Activated B cell treated with CpG ODN at 0.5 μM for 24 hours (primary cell): ENCODE measurements around the gene PRPF38A. TPM values are rescaled to one million over a fixed set of nuclear protein-coding genes. Genes with fewer than 3 reads are reported as not detected.

ENCODE experiments used
- ATAC-seq: fragments of 200-7000 bp; cut with Tn5 transposase; one replicate; pipeline ENCODE4 v1.10.0; 2021; ENCODE audit warnings: low read depth, mild to moderate bottlenecking, moderate library complexity
- CTCF ChIA-PET: fragments of 350-600 bp; sonication (Branson Sonifier 250); formaldehyde crosslinking; loops from one replicate; lab custom pipeline; 2021; ENCODE audit warnings: antibody characterized with exemption; lab: Charles Lee
- POLR2A ChIA-PET: fragments of 350-600 bp; sonication (Branson Sonifier 250); formaldehyde crosslinking; loops from one replicate; lab custom pipeline; 2021; ENCODE audit warnings: antibody characterized with exemption; lab: Charles Lee
- DNase-seq: peaks from one replicate; pipeline ENCODE4 v3.0.0; 2022
- H3K27ac Mint-ChIP-seq: one replicate; pipeline ENCODE4 v1.8.0; 2020; ENCODE audit warnings: mixed read lengths
- H3K27me3 Mint-ChIP-seq: one replicate; pipeline ENCODE4 v1.8.0; 2021; ENCODE audit warnings: mixed read lengths
- H3K36me3 Mint-ChIP-seq: one replicate; pipeline ENCODE4 v1.8.0; 2021; ENCODE audit warnings: low read depth, mixed read lengths
- H3K4me1 Mint-ChIP-seq: one replicate; pipeline ENCODE4 v1.8.0; 2021; ENCODE audit warnings: mixed read lengths
- H3K4me3 Mint-ChIP-seq: one replicate; pipeline ENCODE4 v1.8.0; 2020; ENCODE audit warnings: mild to moderate bottlenecking, mixed read lengths
- H3K9me3 Mint-ChIP-seq: one replicate; pipeline ENCODE4 v1.8.0; 2020; ENCODE audit warnings: mixed read lengths
- intact Hi-C: fragments of 100-400 bp; cut with micrococcal nuclease; formaldehyde crosslinking; loops from one replicate; pipeline ENCODE4 v1.15.1; 2024
- total RNA-seq: library from RNA; stranded (reverse); gene quantifications from 2 replicates; pipeline ENCODE4 v1.2.3, GENCODE V29; 2022
- TF ChIP-seq, protein P1 (sequence below): fragments of 200-600 bp; IDR thresholded peaks from one replicate; pipeline ENCODE4 v1.8.0; 2022; ENCODE audit warnings: antibody characterized with exemption, mild to moderate bottlenecking

Gene PRPF38A, protein sequence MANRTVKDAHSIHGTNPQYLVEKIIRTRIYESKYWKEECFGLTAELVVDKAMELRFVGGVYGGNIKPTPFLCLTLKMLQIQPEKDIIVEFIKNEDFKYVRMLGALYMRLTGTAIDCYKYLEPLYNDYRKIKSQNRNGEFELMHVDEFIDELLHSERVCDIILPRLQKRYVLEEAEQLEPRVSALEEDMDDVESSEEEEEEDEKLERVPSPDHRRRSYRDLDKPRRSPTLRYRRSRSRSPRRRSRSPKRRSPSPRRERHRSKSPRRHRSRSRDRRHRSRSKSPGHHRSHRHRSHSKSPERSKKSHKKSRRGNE
- 75.6 and 78.4 TPM in 2 replicates for total RNA-seq

DNA sequence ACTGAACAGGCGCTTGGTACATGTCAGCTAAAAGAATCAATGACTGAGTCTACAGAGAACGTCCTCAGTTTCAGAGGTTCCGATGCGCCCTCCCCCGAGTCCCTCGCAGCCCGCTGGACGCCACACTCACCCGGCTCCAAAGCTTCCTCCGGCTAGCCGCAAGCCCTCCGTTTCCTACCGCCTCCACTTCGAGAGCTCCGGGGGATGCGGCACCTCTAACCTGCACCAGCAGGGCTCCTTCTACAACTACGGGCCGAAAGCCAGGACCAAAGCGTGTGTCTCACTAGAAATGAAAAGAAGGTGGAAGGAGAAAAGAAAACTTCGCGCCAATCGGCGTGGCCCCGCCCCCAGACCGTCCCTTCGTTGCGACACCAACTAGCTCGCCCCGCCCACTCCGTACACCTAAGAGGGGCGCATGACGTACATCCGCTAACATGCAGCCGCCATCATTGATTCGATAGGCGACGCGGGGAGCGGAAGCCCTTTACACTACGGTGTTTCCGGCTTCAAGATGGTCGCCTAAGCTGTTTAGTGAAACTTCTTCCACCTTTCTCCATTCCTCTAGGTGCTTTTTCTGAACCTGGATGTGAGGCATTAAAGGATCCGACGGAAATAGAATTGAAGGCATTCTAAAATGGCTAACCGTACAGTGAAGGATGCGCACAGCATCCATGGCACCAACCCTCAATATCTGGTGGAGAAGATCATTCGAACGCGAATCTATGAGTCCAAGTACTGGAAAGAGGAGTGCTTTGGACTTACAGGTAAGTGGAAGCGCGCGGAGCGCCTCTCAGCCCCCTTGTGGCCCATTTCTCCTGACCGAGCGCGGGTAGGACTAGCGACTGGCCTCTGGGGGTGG, at the start of gene PRPF38A, which contains the start of gene ORC1:
TSS of gene PRPF38A (plus strand) at position 487 of the 859 bp plus-strand sequence. CDS start at position 635, 148 bp downstream.
TSS of gene ORC1 (minus strand) at position 308 of the 859 bp plus-strand sequence. CDS start 2,200 bp downstream, outside the sequence.
- no peaks in the 10 kb centered on the region for H3K27me3 Mint-ChIP-seq
- TF ChIP-seq, protein P1, sequence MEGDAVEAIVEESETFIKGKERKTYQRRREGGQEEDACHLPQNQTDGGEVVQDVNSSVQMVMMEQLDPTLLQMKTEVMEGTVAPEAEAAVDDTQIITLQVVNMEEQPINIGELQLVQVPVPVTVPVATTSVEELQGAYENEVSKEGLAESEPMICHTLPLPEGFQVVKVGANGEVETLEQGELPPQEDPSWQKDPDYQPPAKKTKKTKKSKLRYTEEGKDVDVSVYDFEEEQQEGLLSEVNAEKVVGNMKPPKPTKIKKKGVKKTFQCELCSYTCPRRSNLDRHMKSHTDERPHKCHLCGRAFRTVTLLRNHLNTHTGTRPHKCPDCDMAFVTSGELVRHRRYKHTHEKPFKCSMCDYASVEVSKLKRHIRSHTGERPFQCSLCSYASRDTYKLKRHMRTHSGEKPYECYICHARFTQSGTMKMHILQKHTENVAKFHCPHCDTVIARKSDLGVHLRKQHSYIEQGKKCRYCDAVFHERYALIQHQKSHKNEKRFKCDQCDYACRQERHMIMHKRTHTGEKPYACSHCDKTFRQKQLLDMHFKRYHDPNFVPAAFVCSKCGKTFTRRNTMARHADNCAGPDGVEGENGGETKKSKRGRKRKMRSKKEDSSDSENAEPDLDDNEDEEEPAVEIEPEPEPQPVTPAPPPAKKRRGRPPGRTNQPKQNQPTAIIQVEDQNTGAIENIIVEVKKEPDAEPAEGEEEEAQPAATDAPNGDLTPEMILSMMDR = no peak
- POLR2A ChIA-PET = interaction anchor here (0.6 to 2.9 kb wide), 14 partner anchors 9 to 371 kb away, joined by 3 to 34 read pairs (median 5); partner anchors contain the start of genes CC2D1B, KTI12, SHISAL2A and TUT4
- DNase-seq = peak; percentile 88
- H3K4me3 Mint-ChIP-seq = peak within 1 kb of the TSS; percentile 99
- peaks cover 43% of the 10 kb centered on the region for H3K36me3 Mint-ChIP-seq
- H3K9me3 Mint-ChIP-seq = no peaks in the 10 kb centered on the region
- peak within 1 kb of the TSS; percentile 95 for H3K27ac Mint-ChIP-seq
- CTCF ChIA-PET = interaction anchor here (1.0 to 2.9 kb wide), 2 partner anchors 30 to 282 kb away, joined by 3 to 10 read pairs; no protein-coding TSS in a partner anchor
- peaks cover 32% of the 10 kb centered on the region for H3K4me1 Mint-ChIP-seq
- peak; percentile 95 for ATAC-seq
- intact Hi-C loops = loop anchor here (1.0 to 2.0 kb wide), 7 partner anchors 38 to 439 kb away; partner anchors contain the start of genes BTF3L4, CC2D1B and ZYG11B

DNA sequence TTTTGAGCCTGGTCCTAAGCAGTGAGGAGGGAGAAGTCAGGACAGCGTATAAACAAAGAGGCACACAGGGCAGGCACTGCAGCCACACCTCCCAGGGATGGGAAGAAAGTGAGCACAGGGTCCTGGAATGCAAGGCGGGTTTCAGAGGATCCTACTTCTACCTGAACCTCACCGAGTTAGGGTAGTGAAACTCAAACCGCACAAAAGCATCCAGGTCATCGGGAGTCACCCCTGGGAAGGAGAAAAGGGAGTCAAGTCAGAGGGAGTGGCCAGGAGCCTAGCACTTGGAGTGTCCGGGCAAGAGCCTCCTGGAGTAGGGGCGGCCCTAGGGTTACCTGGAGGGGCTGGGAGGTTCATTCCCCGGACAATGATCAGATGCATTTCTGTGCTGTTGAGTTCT, 49.0 kb upstream of the PRPF38A start:
- Mint-ChIP-seq H3K9me3 (no peaks in the 10 kb centered on the region), H3K36me3 (peaks cover 94% of the 10 kb centered on the region), H3K4me3 (no peak overlapping the region), H3K27me3 (no peaks in the 10 kb centered on the region), H3K4me1 (no peaks in the 10 kb centered on the region), H3K27ac (no peak overlapping the region)
- ATAC-seq = no peak
- ChIA-PET CTCF (no interaction called here), POLR2A (no interaction called here)
- intact Hi-C loops = no loop called here
- TF ChIP-seq, protein P1 = no peak
- no peak for DNase-seq

DNA sequence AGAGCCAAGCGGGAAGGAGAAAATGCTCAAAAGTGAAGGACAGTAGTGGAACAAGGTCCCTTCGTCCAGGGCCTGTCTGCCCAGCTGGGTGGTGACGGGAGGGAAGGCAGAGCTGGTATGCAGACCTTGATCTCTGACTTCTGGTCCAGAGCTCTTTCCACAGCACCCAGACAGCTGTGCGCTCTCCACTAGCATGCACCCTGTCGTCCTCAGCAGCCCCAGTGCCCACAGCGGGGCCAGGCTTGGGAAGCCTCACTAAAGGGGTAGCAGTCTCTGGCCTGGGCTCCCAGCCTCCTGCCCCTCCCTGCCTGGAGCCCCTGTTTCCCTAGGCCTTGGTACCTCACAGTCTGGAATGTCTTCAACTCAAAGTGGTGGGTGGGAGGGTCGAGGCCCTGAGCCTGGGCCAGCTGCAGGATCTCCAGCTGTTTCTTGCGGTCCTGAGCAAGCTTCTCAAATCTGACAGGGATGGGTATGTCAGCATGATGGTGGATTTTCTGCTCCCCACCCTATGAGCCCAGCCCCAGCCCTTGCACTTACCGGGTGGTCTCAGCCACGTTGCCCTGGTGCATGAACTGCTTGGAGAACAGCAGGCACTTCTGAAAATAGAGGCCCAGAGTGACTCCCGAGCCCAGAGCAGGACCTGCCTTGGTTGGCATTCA, 48.4 kb upstream of the PRPF38A start:
- H3K27me3 Mint-ChIP-seq = no peaks in the 10 kb centered on the region
- ATAC-seq (no peak), DNase-seq (no peak)
- intact Hi-C loops = no loop called here
- TF ChIP-seq, protein P1 = no peak
- peaks cover 95% of the 10 kb centered on the region for H3K36me3 Mint-ChIP-seq
- H3K27ac Mint-ChIP-seq = no peak overlapping the region
- POLR2A ChIA-PET = interaction anchor here (0.6 to 1.1 kb wide), 2 partner anchors 10 to 14 kb away, joined by 3 to 5 read pairs; partner anchors contain the start of gene CC2D1B
- no peak overlapping the region for H3K4me3 Mint-ChIP-seq
- CTCF ChIA-PET = no interaction called here
- H3K4me1 Mint-ChIP-seq = no peaks in the 10 kb centered on the region
- no peaks in the 10 kb centered on the region for H3K9me3 Mint-ChIP-seq

DNA sequence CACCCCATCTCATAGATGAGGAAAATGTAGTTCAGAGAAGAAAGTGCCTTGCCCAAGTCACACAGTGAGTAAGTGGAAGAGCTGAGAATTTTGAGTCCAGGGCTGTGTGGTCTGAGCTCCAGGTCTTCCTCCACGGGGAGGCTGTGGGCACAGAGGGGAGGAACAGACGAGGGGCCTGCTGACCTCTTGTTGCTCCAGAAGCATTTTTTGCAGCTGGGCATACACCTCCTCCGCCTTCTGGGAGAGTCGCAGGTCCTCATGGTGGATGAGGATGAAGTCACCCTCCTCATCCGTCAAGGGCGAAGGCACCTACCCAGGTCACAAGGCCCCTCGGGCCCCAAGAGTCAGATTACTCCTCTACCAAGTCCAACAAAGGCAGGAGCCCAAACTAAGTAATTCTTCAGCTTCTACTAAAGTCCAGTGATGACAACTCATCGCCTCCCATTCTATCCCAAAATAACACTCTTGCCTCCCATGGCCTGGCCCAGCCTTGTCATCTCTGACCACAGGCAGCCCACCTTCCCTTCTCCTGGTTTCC, 47.5 kb upstream of the PRPF38A start:
- no peaks in the 10 kb centered on the region for H3K27me3 Mint-ChIP-seq
- no peaks in the 10 kb centered on the region for H3K4me1 Mint-ChIP-seq
- no peaks in the 10 kb centered on the region for H3K9me3 Mint-ChIP-seq
- H3K27ac Mint-ChIP-seq = no peak overlapping the region
- peaks cover 98% of the 10 kb centered on the region for H3K36me3 Mint-ChIP-seq
- CTCF ChIA-PET = no interaction called here
- POLR2A ChIA-PET = interaction anchor here (1.1 kb wide), 1 partner anchor 9 kb away, joined by 3 read pairs; the partner anchor contains the start of gene CC2D1B
- DNase-seq (no peak), ATAC-seq (no peak)
- TF ChIP-seq, protein P1 = no peak
- intact Hi-C loops = no loop called here
- H3K4me3 Mint-ChIP-seq = no peak overlapping the region
